NB4 (cell line): Measurements from ENCODE around the gene CACNG4.

Source experiments
- DNase-seq: peaks from one replicate; pipeline ENCODE4 v3.0.0; 2010; ENCODE audit warnings: low read depth
- H3K4me3 ChIP-seq: one replicate; pipeline ENCODE4 v1.5.1; 2011; ENCODE audit warnings: mild to moderate bottlenecking, low read depth, low read length, moderate library complexity
- MYC ChIP-seq: IDR thresholded peaks from 2 replicates; pipeline ENCODE4 v1.6.1; 2011; ENCODE audit warnings: low read depth, low read length
- POLR2A ChIP-seq: IDR thresholded peaks from 2 replicates; pipeline ENCODE4 v1.6.1; 2011; ENCODE audit warnings: mild to moderate bottlenecking; ENCODE audit not compliant: insufficient read length; ENCODE audit errors: extremely low read depth
- TF ChIP-seq, protein P1 (sequence below): IDR thresholded peaks from one replicate; pipeline ENCODE4 v1.5.1; 2012; ENCODE audit warnings: low read depth, low read length
- TF ChIP-seq, protein P2 (sequence below): IDR thresholded peaks from 2 replicates; pipeline ENCODE4 v1.6.1; 2011; ENCODE audit warnings: low read depth, low read length

Gene CACNG4

DNA sequence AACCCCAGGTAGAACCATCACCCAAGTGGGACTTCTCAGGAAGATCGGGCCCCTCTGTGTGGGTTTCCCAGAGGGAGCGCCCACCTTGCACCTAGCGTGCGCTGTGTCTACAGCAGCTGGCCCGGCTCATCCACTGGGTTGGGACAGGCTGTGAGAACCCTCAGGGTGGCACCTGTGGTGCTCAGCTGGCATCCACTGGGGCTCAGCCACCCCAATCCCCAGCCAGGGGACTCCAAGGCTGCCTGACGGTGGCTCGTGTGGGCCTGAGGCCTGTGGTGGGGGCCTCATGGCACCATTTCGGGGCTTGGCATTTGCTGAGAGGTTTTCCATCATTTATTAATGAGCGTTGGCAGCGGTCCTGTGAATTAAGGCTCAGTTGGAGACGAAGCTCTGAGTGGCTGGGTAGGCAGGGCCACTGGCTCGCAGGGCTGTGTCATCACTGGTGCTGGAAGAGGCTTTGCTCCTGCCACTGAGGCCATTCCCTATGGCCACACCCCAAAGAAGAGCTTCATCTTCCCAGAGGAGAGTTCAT lies 28.5 kb downstream of the CACNG4 start:
- H3K4me3 ChIP-seq = no peak overlapping the region
- TF ChIP-seq, protein P1, sequence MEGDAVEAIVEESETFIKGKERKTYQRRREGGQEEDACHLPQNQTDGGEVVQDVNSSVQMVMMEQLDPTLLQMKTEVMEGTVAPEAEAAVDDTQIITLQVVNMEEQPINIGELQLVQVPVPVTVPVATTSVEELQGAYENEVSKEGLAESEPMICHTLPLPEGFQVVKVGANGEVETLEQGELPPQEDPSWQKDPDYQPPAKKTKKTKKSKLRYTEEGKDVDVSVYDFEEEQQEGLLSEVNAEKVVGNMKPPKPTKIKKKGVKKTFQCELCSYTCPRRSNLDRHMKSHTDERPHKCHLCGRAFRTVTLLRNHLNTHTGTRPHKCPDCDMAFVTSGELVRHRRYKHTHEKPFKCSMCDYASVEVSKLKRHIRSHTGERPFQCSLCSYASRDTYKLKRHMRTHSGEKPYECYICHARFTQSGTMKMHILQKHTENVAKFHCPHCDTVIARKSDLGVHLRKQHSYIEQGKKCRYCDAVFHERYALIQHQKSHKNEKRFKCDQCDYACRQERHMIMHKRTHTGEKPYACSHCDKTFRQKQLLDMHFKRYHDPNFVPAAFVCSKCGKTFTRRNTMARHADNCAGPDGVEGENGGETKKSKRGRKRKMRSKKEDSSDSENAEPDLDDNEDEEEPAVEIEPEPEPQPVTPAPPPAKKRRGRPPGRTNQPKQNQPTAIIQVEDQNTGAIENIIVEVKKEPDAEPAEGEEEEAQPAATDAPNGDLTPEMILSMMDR = no peak
- TF ChIP-seq, protein P2, sequence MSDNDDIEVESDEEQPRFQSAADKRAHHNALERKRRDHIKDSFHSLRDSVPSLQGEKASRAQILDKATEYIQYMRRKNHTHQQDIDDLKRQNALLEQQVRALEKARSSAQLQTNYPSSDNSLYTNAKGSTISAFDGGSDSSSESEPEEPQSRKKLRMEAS = no peak
- no peak for TF ChIP-seq MYC
- no peak for DNase-seq

DNA sequence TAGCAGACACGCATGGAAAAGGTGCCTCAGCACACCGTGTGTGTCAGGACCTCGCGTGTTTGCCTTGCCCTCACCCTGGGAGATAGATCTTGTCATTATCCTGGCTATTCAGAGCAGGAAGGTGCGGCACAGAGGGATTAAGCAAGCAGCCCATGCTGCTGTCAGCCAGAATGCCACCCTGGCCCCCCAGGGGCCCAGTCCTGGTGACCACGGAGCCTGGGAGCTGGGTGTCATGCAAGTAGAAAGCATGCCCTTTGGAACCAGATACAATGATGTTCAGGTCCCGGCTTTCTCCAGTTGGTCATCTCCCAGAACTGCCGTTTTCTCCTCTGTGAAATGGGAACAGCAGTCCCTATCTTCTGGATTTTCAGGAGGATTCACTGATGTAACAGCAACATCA lies 29.9 kb downstream of the CACNG4 start:
- no peak for DNase-seq
- TF ChIP-seq MYC (no peak), POLR2A (no peak)
- TF ChIP-seq, protein P2 = no peak
- TF ChIP-seq, protein P1 = no peak

DNA sequence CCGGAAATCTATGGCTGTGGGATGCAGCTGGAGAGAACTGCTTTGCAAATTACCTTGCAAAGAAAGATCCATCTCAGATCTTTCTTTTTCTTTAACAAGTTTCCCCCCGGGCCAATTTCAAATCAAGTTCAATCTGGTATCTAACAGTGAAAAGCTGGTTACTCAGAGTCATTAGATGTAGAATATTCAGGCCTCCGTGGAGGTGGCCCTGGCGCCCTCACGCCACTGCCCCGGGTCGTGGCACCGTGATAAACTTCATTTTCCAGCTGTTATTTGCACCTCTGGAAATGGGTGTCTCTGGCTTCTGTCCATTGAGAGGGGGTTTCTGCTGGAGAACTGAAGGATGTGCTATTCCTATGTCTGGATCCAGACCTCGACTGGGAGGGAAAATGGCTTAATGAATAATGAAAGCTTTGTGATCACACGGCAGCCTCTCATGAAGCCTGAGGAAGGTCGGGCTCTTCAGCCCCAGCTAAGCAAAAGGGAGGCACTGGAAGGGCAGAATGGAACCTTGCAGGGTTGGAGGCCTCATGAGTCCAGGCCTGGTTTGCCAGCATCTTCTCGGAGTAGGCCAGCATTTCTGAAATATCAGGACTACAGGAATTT lies 30.5 kb downstream of the CACNG4 start:
- no peak for TF ChIP-seq POLR2A
- TF ChIP-seq, protein P1 = no peak
- TF ChIP-seq MYC = no peak
- TF ChIP-seq, protein P2 = no peak
- DNase-seq = no peak

More for the DNA sequence above, 29.9 kb downstream of the CACNG4 start:
- H3K4me3 ChIP-seq = no peak overlapping the region

DNA sequence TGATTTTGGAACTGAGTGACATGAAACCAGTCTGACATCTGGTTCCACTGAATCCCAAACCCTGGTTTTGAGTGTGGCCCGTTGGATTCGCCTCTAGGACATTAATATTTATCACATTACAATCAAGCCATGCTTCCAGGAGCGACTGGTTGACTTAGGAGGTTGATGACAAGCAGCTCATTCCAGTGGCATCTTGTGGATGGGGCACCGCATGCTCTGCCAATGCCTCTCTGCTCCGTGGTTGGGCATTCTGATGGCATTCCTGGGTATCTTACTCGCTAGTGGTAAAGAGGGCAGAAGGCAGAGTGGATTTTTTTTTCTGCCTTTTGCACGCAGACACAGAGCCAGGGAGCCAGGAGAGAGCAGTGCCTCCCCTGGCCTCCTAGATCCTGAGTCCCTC lies 31.4 kb downstream of the CACNG4 start:
- no peak overlapping the region for H3K4me3 ChIP-seq
- DNase-seq = no peak
- TF ChIP-seq, protein P1 = no peak
- TF ChIP-seq POLR2A (no peak), MYC (no peak)
- TF ChIP-seq, protein P2 = no peak

More for the DNA sequence above, 30.5 kb downstream of the CACNG4 start:
- H3K4me3 ChIP-seq = no peak overlapping the region

DNA sequence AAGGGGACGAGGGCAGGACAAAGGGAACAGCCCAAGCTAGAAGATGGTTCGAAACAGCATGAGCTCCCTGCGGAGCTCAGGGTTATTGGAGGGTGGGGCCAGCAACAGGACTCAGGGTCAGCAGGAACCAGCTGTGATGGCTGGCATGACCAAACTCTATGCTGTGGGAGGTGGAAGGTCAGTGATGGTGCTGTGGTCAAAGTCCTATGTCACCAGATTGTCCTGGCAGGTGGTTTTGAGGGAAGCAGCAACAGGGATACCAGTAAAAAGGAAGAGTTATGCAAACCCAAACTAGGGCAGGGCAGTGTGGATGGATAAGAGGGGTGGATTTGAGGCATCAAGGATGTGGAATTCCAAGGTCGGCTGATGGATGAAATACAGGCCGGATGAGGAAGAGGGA lies 32.4 kb downstream of the CACNG4 start:
- no peak for DNase-seq
- no peak overlapping the region for H3K4me3 ChIP-seq
- TF ChIP-seq POLR2A (no peak), MYC (no peak)
- TF ChIP-seq, protein P2 = no peak
- TF ChIP-seq, protein P1 = no peak
